Measurements from ENCODE around the gene CAMK2N1.

Gene CAMK2N1

GRCh38 chr1:20442920-20443625 lies 42.9 kb downstream of the CAMK2N1 start:
- no peak for DNase-seq

GRCh38 chr1:20440785-20441200 lies 45.2 kb downstream of the CAMK2N1 start:
- no peak for DNase-seq

- DNase-seq: no peak
These were observed 46.7 kb downstream of the CAMK2N1 start for GRCh38 chr1:20439282-20439681.

GRCh38 chr1:20437640-20438039 lies 48.4 kb downstream of the CAMK2N1 start:
- DNase-seq: no peak

- no peak for DNase-seq
These were observed 53.1 kb downstream of the CAMK2N1 start for GRCh38 chr1:20432891-20433290.

Data from NCI-H1417 treated with DMSO at 0.1 percent for 48 hours (cell line).